GM12864 (cell line): Measurements from ENCODE around the gene MYO6.

ENCODE experiments used
- DNase-seq: peaks from one replicate; pipeline ENCODE4 v3.0.0-alpha.2; 2011; ENCODE audit warnings: low read depth
- H3K4me3 ChIP-seq: 2 replicates; pipeline ENCODE4 v1.5.1; 2011; ENCODE audit warnings: mild to moderate bottlenecking, low read depth, low read length, control low read depth
- CTCF ChIP-seq: IDR thresholded peaks from 2 replicates; pipeline ENCODE4 v1.5.1; 2011; ENCODE audit warnings: low read depth, mild to moderate bottlenecking, moderate library complexity, low read length, control low read depth, inconsistent platforms; ENCODE audit errors: missing control alignments

The MYO6 gene

GRCh38 chr6:75876152-75876551, 127.1 kb downstream of the MYO6 start:
- DNase-seq: no peak
- TF ChIP-seq CTCF: no peak
- H3K4me3 ChIP-seq: no peak overlapping the region

- TF ChIP-seq CTCF: no peak
- DNase-seq: no peak
- H3K4me3 ChIP-seq: no peak overlapping the region
Measured at GRCh38 chr6:75880305-75880704, 131.3 kb downstream of the MYO6 start.

GRCh38 chr6:75882734-75883133, 133.7 kb downstream of the MYO6 start:
- no peak for TF ChIP-seq CTCF
- H3K4me3 ChIP-seq: no peak overlapping the region

GRCh38 chr6:75884822-75885221, 135.8 kb downstream of the MYO6 start:
- H3K4me3 ChIP-seq: no peak overlapping the region
- no peak for DNase-seq
- no peak for TF ChIP-seq CTCF

More at GRCh38 chr6:75882734-75883133, 133.7 kb downstream of the MYO6 start:
- DNase-seq: no peak

- DNase-seq: no peak
- H3K4me3 ChIP-seq: no peak overlapping the region
- no peak for TF ChIP-seq CTCF
Measured at GRCh38 chr6:75892384-75892783, 143.3 kb downstream of the MYO6 start.

- DNase-seq: peak; percentile 16
- H3K4me3 ChIP-seq: no peak overlapping the region
Measured at GRCh38 chr6:75893058-75893775, 144.2 kb downstream of the MYO6 start.

More at GRCh38 chr6:75893058-75893775, 144.2 kb downstream of the MYO6 start:
- TF ChIP-seq CTCF: peak; percentile 60
